GM12878 (cell line): ENCODE data around the gene H1-8. TPM values are rescaled to one million over a fixed set of nuclear protein-coding genes. Genes with fewer than 3 reads are reported as not detected.

ENCODE experiments used
- ATAC-seq: fragments of 200-7000 bp; cut with Tn5 transposase; 3 replicates; pipeline ENCODE4 v1.9.1; 2020; ENCODE audit warnings: mild to moderate bottlenecking, moderate library complexity
- BruUV-seq: library from RNA; stranded (reverse); fragments of 400-500 nt; replicated peaks from 2 replicates; lab custom pipeline; 2021; lab: Mats Ljungman, UMichigan
- CTCF ChIA-PET: fragments of 300-600 bp; sonication (Branson Sonifier 250); formaldehyde crosslinking; extraction: SDS; loops from one replicate; lab custom pipeline; 2021; ENCODE audit warnings: inconsistent platforms; lab: Yijun Ruan, JAX
- POLR2A ChIA-PET: fragments of 350-600 bp; formaldehyde crosslinking; extraction: SDS; loops from one replicate; lab custom pipeline; 2021; ENCODE audit warnings: inconsistent platforms; lab: Charles Lee
- RAD21 ChIA-PET: fragments of 300-600 bp; sonication (Branson Sonifier 250); formaldehyde crosslinking; loops from one replicate; lab custom pipeline; 2023; ENCODE audit warnings: antibody characterized with exemption; ENCODE audit not compliant: unreplicated experiment; lab: Charles Lee
- SMC1A ChIA-PET: fragments of 300-600 bp; sonication (Branson Sonifier 250); formaldehyde crosslinking; loops from one replicate; lab custom pipeline; 2023; ENCODE audit not compliant: unreplicated experiment, uncharacterized antibody; lab: Charles Lee
- DNase-seq: peaks from one replicate; pipeline ENCODE4 v3.0.0-alpha.2; 2011; ENCODE audit warnings: low read depth, low spot score
- FAIRE-seq: peaks from 3 replicates; lab custom pipeline; 2011; peaks lifted over from hg19 to GRCh38; lab: Jason Lieb, UNC
- H2AFZ ChIP-seq: 2 replicates; pipeline ENCODE4 v1.6.0; 2011; ENCODE audit warnings: low read depth, low read length, control low read depth; ENCODE audit not compliant: control insufficient read depth
- H3K27ac ChIP-seq: 2 replicates; pipeline ENCODE4 v1.5.1; 2011; ENCODE audit warnings: control low read depth; ENCODE audit not compliant: control insufficient read depth, insufficient read depth
- H3K27me3 ChIP-seq, 2 experiments: replicated peaks in 1 of 2; 2 replicates each; pipeline versions ENCODE4 v1.6.0 to v1.6.1; 2011; ENCODE audit warnings: low read length in 1 of 2; ENCODE audit not compliant: control insufficient read depth in 2 of 2, insufficient read depth in 2 of 2
- H3K36me3 ChIP-seq, 2 experiments: 2 replicates each; pipeline ENCODE4 v1.5.1; 2011; ENCODE audit warnings: low read length in 1 of 2; ENCODE audit not compliant: control insufficient read depth in 2 of 2, insufficient read depth in 2 of 2
- H3K4me1 ChIP-seq: 2 replicates; pipeline ENCODE4 v1.6.1; 2011; ENCODE audit warnings: mild to moderate bottlenecking, low read length, moderate library complexity, mixed read lengths; ENCODE audit not compliant: control insufficient read depth, insufficient read depth
- H3K4me2 ChIP-seq: 2 replicates; pipeline ENCODE4 v1.6.0; 2011; ENCODE audit warnings: control low read depth; ENCODE audit not compliant: control insufficient read depth, insufficient read depth
- H3K4me3 ChIP-seq: fragments of 200-600 bp; sonication (generic); 2 replicates; pipeline ENCODE4 v1.5.1; 2016
- H3K79me2 ChIP-seq: 2 replicates; pipeline ENCODE4 v1.6.0; 2011; ENCODE audit warnings: low read length; ENCODE audit not compliant: control insufficient read depth, insufficient read depth
- H3K9ac ChIP-seq: 2 replicates; pipeline ENCODE4 v1.8.0; 2011; ENCODE audit warnings: low read length, control low read depth, mixed read lengths; ENCODE audit not compliant: control insufficient read depth, insufficient read depth
- H3K9me3 ChIP-seq: replicated peaks from 3 replicates; pipeline ENCODE4 v1.5.1; 2011; ENCODE audit warnings: mild to moderate bottlenecking, low read length; ENCODE audit not compliant: control insufficient read depth, insufficient read depth
- H4K20me1 ChIP-seq: 2 replicates; pipeline ENCODE4 v1.6.0; 2011; ENCODE audit not compliant: control insufficient read depth, insufficient read depth
- ATF7 ChIP-seq: fragments of 450-650 bp; IDR thresholded peaks from 2 replicates; pipeline ENCODE4 v1.6.1; 2016; ENCODE audit warnings: low read depth, mild to moderate bottlenecking
- BACH1 ChIP-seq: fragments of 450-650 bp; IDR thresholded peaks from 2 replicates; pipeline ENCODE4 v1.6.1; 2017; ENCODE audit warnings: mild to moderate bottlenecking, borderline replicate concordance
- BCL3 ChIP-seq: IDR thresholded peaks from 2 replicates; pipeline ENCODE4 v1.6.1; 2011; ENCODE audit warnings: borderline replicate concordance, low read depth, mild to moderate bottlenecking, moderate library complexity, low read length; ENCODE audit not compliant: insufficient read depth, poor library complexity, severe bottlenecking
- CHD2 ChIP-seq: IDR thresholded peaks from 2 replicates; pipeline ENCODE4 v1.6.1; 2011; ENCODE audit warnings: low read depth, low read length, improper control_type of control experiment, borderline replicate concordance
- ETV6 ChIP-seq, 2 experiments: fragments of 450-650 bp in 1 of 2; IDR thresholded peaks in 1 of 2; conservative IDR thresholded peaks in 1 of 2; 2 replicates each; pipeline ENCODE4 v1.6.1; 2014; ENCODE audit warnings: antibody characterized with exemption in 1 of 2, borderline replicate concordance in 1 of 2, low read depth in 1 of 2, mild to moderate bottlenecking in 1 of 2, moderate library complexity in 1 of 2
- GATAD2B ChIP-seq: fragments of 450-650 bp; conservative IDR thresholded peaks from 2 replicates; pipeline ENCODE4 v1.6.1; 2017; ENCODE audit warnings: low read depth, mild to moderate bottlenecking, moderate library complexity
- HSF1 ChIP-seq: fragments of 150-350 bp; IDR thresholded peaks from 2 replicates; pipeline ENCODE4 v1.6.1; 2014; ENCODE audit warnings: mild to moderate bottlenecking, low read depth, low read length
- IKZF2 ChIP-seq, 2 experiments: fragments of 450-650 bp; IDR thresholded peaks; 2 replicates each; pipeline ENCODE4 v1.6.1; 2017; ENCODE audit warnings: mild to moderate bottlenecking in 2 of 2, moderate library complexity in 2 of 2
- IRF4 ChIP-seq: IDR thresholded peaks from 2 replicates; pipeline ENCODE4 v1.6.1; 2011; ENCODE audit warnings: low read depth, low read length
- MLLT1 ChIP-seq: fragments of 450-650 bp; IDR thresholded peaks from 2 replicates; pipeline ENCODE4 v1.6.1; 2016; ENCODE audit warnings: mild to moderate bottlenecking
- NKRF ChIP-seq: fragments of 450-650 bp; conservative IDR thresholded peaks from 2 replicates; pipeline ENCODE4 v1.6.1; 2017; ENCODE audit warnings: mild to moderate bottlenecking, moderate library complexity
- RUNX3 ChIP-seq: IDR thresholded peaks from 2 replicates; pipeline ENCODE4 v1.6.1; 2012; ENCODE audit warnings: low read length, inconsistent platforms
- SIX5 ChIP-seq: IDR thresholded peaks from 2 replicates; pipeline ENCODE4 v1.6.1; 2011; ENCODE audit warnings: mild to moderate bottlenecking, low read depth, low read length, moderate library complexity; ENCODE audit not compliant: severe bottlenecking
- SUZ12 ChIP-seq: fragments of 200-600 bp; sonication (generic); IDR thresholded peaks from one replicate; pipeline ENCODE4 v1.6.1; 2018; ENCODE audit warnings: antibody characterized with exemption, mild to moderate bottlenecking; ENCODE audit not compliant: unreplicated experiment
- ZBTB4 ChIP-seq: fragments of 450-650 bp; formaldehyde crosslinking; IDR thresholded peaks from 2 replicates; pipeline ENCODE4 v1.4.0; 2022; ENCODE audit warnings: mild to moderate bottlenecking, moderate library complexity
- WGBS: methylation state at CpG from one replicate; pipeline ENCODE4 v1.1.6; 2016; ENCODE audit warnings: low lambda C conversion rate; ENCODE audit not compliant: insufficient replicate concordance, insufficient coverage; ENCODE audit errors: missing lambda C conversion rate; 5-methylcytosine and 5-hydroxymethylcytosine counted together
- in situ Hi-C: fragments of 300-500 bp; cut with MboI; formaldehyde crosslinking; loops from 9 replicates; pipeline ENCODE4 v1.14.3; 2018; ENCODE audit warnings: mixed read lengths
- intact Hi-C: fragments of 100-400 bp; cut with micrococcal nuclease; formaldehyde crosslinking; loops from one replicate; pipeline ENCODE4 v1.14.2; 2022; ENCODE audit not compliant: unreplicated experiment
- polyA plus RNA-seq, 11 experiments: library from polyadenylated mRNA; depleted of rRNA in 4 of 11; unstranded in 6 of 11; stranded (reverse) in 5 of 11; fragments of >200 nt; fragmentation: Nextera tagmentation in 4 of 11; fragmentation: Illumina TruSeq in 1 of 11; extraction: Ambion mirVana in 4 of 11; extraction: Trizol in 1 of 11; gene quantifications; 1 replicate in 1 of 11; 2 replicates in 10 of 11; pipeline versions ENCODE4 v1.2.1 to v1.2.3, GENCODE V29; 2011 to 2016; ENCODE audit warnings: inconsistent platforms in 2 of 11, missing spikeins in 2 of 11, low read depth in 1 of 11
- total RNA-seq, 4 experiments: library from RNA; depleted of rRNA in 3 of 4; stranded (reverse); fragments of >200 nt in 3 of 4; fragmentation: Illumina TruSeq in 1 of 4; extraction: Trizol in 1 of 4; gene quantifications; 2 replicates each; pipeline versions ENCODE4 v1.2.1 to v1.2.3, GENCODE V29; 2013 to 2021

H1-8 gene
- total and polyA plus RNA-seq, 10 of the 15 experiments (the other 5 are each of a cell fraction or from before 2014, with no cell fraction given), result not detected

GRCh38 chr3:129556358-129556695 lies 13.4 kb downstream of the H1-8 start:
- POLR2A ChIA-PET, result no interaction called here
- Histone ChIP-seq H3K9me3 (no peaks in the 10 kb centered on the region), H3K9ac (no peak overlapping the region), H3K4me2 (no peak overlapping the region), H3K4me1 (no peaks in the 10 kb centered on the region), H3K4me3 (no peak overlapping the region), H3K36me3 (no peaks in the 10 kb centered on the region), H4K20me1 (no peaks in the 10 kb centered on the region), H3K27ac (no peak overlapping the region), H3K79me2 (no peaks in the 10 kb centered on the region), H3K27me3 (peaks cover 2 to 7% of the 10 kb centered on the region in 2 experiments; a peak in 3 of 4 replicates), H2AFZ (no peak overlapping the region)
- CTCF ChIA-PET, result no interaction called here
- ATAC-seq (no peak), DNase-seq (no peak), FAIRE-seq (no peak)
- BruUV-seq, result no TSS peak
- 59% methylated on average over 15 of the region's 15 CpGs for WGBS
- SMC1A ChIA-PET, result interaction anchor here (1.3 kb wide), 1 partner anchor 177 kb away, joined by 4 read pairs; no protein-coding TSS in a partner anchor
- intact Hi-C loops (no loop called here), in situ Hi-C loops (no loop called here)
- RAD21 ChIA-PET, result no interaction called here
- no peak for TF ChIP-seq BCL3
- TF ChIP-seq RUNX3, result no peak
- no peak for TF ChIP-seq IKZF2 (IDR thresholded peaks at IDR 0.05)
- TF ChIP-seq SIX5, result no peak
- no peak for TF ChIP-seq HSF1
- TF ChIP-seq ETV6 (conservative IDR thresholded peaks at IDR 0.05 in 1 of 2, IDR thresholded peaks at IDR 0.05 in 1 of 2; ENCODE audit: borderline replicate concordance in 1 of 2, low read depth in 1 of 2), result no peak
- no peak for TF ChIP-seq BACH1
- no peak for TF ChIP-seq MLLT1
- no peak for TF ChIP-seq IRF4
- no peak for TF ChIP-seq NKRF
- TF ChIP-seq GATAD2B, result no peak
- no peak for TF ChIP-seq ATF7
- TF ChIP-seq ZBTB4 (CRISPR knock-in tag), result no peak
- TF ChIP-seq SUZ12, result no peak
- TF ChIP-seq CHD2, result no peak
